A673 (cell line): Measurements from ENCODE around the gene MYO1F.
A peak's percentile ranks its signal among the peaks of the same experiment; 100 is the strongest.

Experiments used
- EZH2 ChIP-seq: fragments of 200-600 bp; sonication (generic); IDR thresholded peaks from 2 replicates; pipeline ENCODE4 v1.6.1; 2017; ENCODE audit warnings: borderline replicate concordance, low read depth, mild to moderate bottlenecking, mixed read lengths, antibody characterized with exemption, low read length; ENCODE audit not compliant: poor library complexity, severe bottlenecking
- TF ChIP-seq, protein P1 (sequence below): fragments of 300-800, 200-600 bp; sonication (generic); conservative IDR thresholded peaks from 2 replicates; pipeline ENCODE4 v1.5.1; 2017; ENCODE audit warnings: low read depth, mild to moderate bottlenecking, antibody characterized with exemption, low read length, moderate library complexity, mixed read lengths

DNA sequence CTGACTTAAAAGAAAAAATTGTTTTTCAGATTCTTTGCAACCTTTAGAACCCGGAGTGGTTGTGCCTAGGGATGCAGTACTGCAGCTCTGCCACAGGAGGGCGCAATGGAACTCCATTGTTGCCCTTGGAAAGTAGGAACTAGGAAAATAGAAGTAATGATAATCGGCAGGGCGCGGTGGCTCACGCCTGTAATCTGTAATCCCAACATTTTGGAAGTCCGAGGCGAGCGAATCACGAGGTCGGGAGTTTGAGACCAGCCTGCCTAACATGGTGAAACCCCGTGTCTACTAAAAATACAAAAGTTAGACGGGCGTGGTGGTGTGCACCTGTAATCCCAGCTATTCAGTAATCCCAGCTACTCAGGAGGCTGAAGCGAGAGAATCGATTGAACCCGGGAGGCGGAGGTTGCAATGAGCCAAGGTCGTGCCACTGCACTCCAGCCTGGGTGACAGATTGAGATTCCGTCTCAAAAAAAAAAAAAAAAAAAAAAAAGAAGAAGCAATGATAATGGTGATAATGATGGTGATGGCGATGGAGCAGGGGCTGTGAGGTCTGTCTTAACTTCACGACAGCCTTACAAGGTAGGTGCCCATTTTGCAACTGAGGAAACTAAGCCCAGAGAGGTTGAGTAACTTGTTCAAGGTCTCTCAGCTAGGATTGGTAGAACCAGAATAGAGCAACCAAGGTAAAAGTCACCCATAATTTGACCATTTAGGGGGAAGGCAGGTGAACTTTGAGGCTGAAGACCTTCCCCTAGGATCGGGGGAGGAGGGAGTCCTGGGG is 38.8 kb upstream of the MYO1F start:
- no peak for TF ChIP-seq EZH2
- TF ChIP-seq, protein P1, sequence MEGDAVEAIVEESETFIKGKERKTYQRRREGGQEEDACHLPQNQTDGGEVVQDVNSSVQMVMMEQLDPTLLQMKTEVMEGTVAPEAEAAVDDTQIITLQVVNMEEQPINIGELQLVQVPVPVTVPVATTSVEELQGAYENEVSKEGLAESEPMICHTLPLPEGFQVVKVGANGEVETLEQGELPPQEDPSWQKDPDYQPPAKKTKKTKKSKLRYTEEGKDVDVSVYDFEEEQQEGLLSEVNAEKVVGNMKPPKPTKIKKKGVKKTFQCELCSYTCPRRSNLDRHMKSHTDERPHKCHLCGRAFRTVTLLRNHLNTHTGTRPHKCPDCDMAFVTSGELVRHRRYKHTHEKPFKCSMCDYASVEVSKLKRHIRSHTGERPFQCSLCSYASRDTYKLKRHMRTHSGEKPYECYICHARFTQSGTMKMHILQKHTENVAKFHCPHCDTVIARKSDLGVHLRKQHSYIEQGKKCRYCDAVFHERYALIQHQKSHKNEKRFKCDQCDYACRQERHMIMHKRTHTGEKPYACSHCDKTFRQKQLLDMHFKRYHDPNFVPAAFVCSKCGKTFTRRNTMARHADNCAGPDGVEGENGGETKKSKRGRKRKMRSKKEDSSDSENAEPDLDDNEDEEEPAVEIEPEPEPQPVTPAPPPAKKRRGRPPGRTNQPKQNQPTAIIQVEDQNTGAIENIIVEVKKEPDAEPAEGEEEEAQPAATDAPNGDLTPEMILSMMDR = peak; percentile 97
